Hematopoietic multipotent progenitor cell treated with erythropoietin and hydrocortisone succinate and interleukin-3 and kit ligand, for 4 days (in vitro differentiated cells): ENCODE results near the gene RDH14.

ENCODE experiments used
- DNase-seq: peaks from one replicate; pipeline ENCODE4 v3.0.0-alpha.2; 2015

RDH14 gene

GRCh38 chr2:18560031-18560796 is at the start of gene RDH14:
RDH14 (minus strand) TSS chr2:18560653; CDS start chr2:18560572, 81 bp downstream.
- DNase-seq = peak; percentile 97

GRCh38 chr2:18610090-18610489 is 49.6 kb upstream of the RDH14 start:
- DNase-seq = no peak

GRCh38 chr2:18605115-18605514 is 44.7 kb upstream of the RDH14 start:
- DNase-seq = no peak

GRCh38 chr2:18604531-18604885 is 44.1 kb upstream of the RDH14 start:
- DNase-seq = no peak

GRCh38 chr2:18603854-18604530 is 43.5 kb upstream of the RDH14 start:
- no peak for DNase-seq

GRCh38 chr2:18602298-18602697 is 41.8 kb upstream of the RDH14 start:
- no peak for DNase-seq

GRCh38 chr2:18600255-18600613 is 39.8 kb upstream of the RDH14 start:
- no peak for DNase-seq

- no peak for DNase-seq
These were observed 39.2 kb upstream of the RDH14 start for GRCh38 chr2:18599509-18600254.

- no peak for DNase-seq
These were observed 38.5 kb upstream of the RDH14 start for GRCh38 chr2:18598848-18599484.

GRCh38 chr2:18597618-18598017 is 37.2 kb upstream of the RDH14 start:
- no peak for DNase-seq

GRCh38 chr2:18596993-18597392 is 36.5 kb upstream of the RDH14 start:
- DNase-seq = no peak

GRCh38 chr2:18593496-18593895 is 33.0 kb upstream of the RDH14 start:
- DNase-seq = no peak

GRCh38 chr2:18592372-18592771 is 31.9 kb upstream of the RDH14 start:
- DNase-seq = no peak

- no peak for DNase-seq
These were observed 28.9 kb upstream of the RDH14 start, which contains the start of gene NT5C1B for GRCh38 chr2:18589354-18589753. NT5C1B (minus strand) TSS chr2:18589569; CDS start chr2:18589468, 101 bp downstream.

GRCh38 chr2:18588802-18589201 is 28.3 kb upstream of the RDH14 start:
- no peak for DNase-seq

- no peak for DNase-seq
These were observed 27.6 kb upstream of the RDH14 start for GRCh38 chr2:18588049-18588448.

- no peak for DNase-seq
These were observed 25.1 kb upstream of the RDH14 start for GRCh38 chr2:18585526-18585925.

- no peak for DNase-seq
These were observed 24.1 kb upstream of the RDH14 start for GRCh38 chr2:18584608-18584954.

GRCh38 chr2:18583905-18584607 is 23.6 kb upstream of the RDH14 start:
- DNase-seq = no peak

- no peak for DNase-seq
These were observed 20.2 kb upstream of the RDH14 start for GRCh38 chr2:18580606-18581005.

- no peak for DNase-seq
These were observed 17.6 kb upstream of the RDH14 start for GRCh38 chr2:18578033-18578432.

- DNase-seq = peak; percentile 27
These were observed 5.8 kb upstream of the RDH14 start for GRCh38 chr2:18566145-18566769.

- DNase-seq = no peak
These were observed 288 bp upstream of the RDH14 start for GRCh38 chr2:18560797-18561085.
